CD4-positive, alpha-beta T cell treated with Interleukin-15 for 4 hours (primary cell): ENCODE results near the gene WDR91.
A peak's percentile ranks its signal among the peaks of the same experiment; 100 is the strongest.
"Not testable (repeated sequence)": the region's sequence is repeated elsewhere in the genome, so short reads cannot be mapped to it uniquely, and the experiment has no call there.

Experiments used
- DNase-seq: peaks from one replicate; pipeline ENCODE4 v3.0.0-alpha.2; 2020; ENCODE audit warnings: low spot score

Gene WDR91

DNA sequence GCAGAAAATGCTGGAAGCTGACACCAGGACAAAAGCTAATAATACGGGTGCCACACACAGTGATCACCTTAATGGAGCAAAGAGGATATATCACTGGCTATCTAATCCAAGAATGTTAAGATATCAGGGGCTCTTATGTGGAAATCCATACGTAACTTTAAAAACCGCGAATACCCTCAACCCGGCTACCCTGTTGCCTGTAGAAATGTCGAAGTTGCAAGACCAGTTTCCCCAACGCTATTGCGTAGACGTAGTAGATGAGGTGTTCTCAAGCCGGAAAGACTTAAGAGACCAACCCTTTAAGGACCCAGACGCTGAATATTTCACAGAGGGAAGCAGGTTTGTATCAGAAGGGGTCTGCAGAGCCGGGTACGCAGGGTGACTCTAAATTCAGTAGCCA, 33.0 kb downstream of the WDR91 start:
- DNase-seq, result no peak

DNA sequence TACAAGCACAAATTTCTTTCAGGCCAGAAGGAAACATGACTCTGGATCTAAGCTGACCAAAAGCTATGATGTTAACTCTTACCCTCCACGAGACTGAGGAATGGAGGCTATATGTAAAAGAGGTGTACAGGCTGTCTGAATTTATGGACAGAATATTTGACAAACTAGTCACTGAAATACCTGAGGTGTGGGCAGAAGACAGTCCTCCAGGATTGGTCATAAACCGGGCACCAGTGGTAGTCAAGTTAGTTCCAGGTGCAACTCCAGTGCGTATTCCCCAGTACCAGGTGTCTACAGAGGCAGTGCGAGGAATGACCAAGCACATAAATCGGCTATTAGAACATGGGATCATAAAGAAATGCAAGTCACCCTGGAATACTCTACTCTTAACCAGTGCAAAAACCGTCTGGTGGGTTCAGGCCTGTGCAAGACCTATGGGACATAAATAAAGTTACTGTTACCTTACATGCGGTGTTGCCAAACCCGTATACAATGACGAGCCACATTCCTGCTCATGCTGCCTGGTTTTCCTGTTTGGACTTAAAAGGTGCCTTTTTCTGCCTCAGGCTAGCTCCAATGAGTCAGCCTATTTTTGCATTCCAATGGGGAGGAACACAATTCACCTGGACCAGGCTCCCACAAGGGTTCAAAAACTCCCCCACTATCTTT, 34.2 kb downstream of the WDR91 start:
- DNase-seq, result no peak

DNA sequence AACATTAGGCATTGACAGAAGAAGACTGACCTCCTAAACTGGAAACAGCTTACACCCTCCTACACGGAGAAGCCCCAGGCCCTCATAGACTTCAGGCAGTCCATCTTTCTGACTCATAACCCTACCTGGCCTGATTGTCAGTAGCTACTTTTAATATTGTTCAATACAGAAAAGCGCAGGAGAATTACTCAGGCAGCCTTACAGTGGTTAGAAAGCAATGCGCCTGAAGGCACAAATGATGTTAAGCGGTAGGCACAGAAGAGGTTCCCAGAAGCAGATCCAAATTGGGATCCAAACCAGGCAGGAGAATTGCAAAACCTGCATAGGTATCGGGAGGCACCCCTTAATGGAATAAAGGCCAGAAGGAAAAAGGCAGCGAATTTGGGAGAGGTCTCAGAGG, 35.4 kb downstream of the WDR91 start:
- DNase-seq, result no peak

DNA sequence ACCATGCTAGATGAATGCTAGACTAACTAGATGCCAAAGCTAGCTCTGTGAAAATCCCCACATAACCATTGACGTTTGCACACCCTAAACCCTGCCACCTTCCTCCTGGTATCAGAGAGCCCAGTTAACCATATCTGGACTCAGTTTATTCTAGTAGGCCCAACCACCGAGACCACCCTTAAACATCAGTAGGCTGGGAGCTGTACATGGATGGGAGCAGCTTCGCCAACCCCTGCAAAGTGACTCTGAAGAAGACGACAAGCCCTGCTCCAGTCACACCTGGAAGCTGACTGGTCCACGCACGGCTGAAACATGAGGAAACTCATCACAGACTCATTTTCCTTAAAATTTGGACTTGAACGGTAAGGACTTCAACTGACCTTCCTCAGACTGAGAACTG, 36.4 kb downstream of the WDR91 start:
- DNase-seq, result no peak

DNA sequence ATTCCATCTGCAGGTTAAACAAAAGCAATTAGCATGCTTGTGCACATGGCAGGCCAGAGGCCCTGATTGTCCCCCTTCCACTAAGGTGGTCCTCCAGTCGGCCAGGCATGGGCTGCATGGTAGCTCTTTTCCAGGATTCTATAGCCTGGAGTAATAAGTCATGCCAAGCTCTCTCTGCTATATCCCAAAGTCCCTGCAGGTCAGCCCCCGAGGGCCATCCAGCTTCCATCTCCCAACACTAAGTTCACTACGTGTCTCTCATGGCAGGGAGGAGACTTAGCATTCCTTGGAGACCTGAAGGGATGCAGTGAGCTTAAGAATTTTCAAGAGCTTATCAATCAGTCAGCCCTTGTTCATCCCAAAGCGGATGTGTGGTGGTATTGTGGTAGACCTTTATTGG, 37.4 kb downstream of the WDR91 start:
- DNase-seq, result not testable (repeated sequence)

DNA sequence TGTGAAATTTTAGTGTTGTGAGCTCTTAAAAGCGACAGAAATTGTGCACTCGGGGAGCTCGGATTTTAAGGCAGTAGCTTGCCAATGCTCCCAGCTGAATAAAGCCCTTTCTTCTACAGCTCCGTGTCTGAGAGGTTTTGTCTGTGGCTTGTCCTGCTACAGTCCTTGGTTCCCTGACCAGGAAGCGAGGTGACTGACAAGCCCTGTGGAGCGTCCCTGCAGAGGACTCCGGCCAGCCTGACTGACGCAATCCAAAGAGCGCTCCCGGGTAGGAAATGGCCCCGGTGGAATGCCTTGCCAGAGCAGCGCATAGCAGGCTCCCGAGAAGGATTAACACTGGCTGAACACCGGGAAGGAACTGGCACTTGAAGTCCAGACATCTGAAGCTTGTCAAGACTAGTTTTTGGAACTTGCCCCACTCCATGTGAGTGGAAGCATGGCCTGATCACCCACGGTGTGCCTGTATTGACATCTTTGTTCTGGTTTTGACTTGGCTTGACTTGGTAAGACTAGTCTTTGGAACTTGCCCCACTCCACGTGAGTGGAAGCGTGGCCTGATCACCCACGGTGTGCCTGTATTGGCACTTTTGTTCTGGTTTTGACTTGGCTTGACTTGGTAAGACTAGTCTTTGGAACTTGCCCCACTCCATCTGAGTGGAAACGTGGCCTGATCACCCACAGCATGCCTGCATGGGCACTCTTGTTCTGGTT, 39.6 kb downstream of the WDR91 start:
- not testable (repeated sequence) for DNase-seq

DNA sequence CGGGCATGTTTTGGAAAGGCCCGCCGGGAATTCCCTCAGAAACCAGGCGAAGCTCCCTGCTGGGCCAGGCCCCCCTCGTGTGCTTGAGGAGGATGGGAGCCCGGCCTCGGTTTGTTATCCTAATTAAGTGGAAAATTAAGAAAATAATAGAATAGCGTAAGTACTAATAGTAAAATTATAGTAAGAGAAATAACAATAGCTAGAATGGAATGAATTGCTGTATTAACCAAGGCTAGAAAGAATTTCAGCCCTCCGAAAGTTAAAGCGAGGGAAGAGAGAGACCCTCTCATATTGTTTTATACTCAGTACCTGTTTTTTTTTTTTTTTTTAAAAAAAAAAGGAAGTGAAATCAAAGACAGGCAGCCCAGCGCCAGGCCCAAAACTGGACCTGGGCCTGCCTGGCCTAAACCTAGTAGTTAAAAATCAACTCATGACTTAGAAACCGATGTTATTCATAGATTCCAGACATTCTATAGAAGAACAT, 40.3 kb downstream of the WDR91 start:
- DNase-seq, result not testable (repeated sequence)

DNA sequence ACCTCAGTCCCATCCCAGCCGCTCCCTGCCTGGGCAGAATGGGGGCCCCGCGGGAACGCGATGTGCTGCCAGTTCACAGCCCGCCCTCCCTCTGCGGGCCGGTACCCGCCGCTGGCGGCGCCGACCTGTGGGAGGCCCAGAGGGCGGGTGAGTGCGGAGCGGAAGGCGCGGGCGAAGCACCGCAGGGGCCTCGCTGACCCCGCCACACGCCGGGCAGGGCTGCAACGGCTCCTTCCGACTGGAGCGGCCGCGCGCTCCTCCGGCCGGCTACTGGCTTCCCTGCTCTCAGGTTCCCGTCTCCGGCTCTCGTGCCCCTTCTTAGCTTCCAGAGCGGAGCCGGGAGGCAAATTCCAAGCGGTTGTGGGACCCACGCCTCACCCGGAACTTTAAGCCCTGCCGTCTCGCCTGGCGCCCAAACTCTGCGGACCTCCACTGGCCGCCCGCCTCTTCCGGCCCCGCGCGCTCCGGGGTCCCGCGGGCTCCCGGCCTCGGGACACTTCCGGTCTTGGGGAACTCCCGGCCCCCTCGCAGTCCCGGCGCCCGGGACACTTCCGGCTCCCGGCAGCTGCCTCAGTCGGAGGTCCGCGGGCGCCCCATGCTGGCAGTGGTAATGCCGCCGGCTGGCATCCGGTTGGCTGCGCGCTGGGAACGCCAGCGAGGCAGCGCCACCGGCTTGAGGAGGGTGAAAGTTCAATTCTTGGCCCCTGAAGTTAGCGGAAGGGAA, 40.9 kb downstream of the WDR91 start, which contains the start of gene CYREN:
CYREN (minus strand) TSS at position 434 of the 724 bp plus-strand sequence. CDS start 1,785 bp downstream, outside the sequence.
- peak; percentile 89 for DNase-seq

DNA sequence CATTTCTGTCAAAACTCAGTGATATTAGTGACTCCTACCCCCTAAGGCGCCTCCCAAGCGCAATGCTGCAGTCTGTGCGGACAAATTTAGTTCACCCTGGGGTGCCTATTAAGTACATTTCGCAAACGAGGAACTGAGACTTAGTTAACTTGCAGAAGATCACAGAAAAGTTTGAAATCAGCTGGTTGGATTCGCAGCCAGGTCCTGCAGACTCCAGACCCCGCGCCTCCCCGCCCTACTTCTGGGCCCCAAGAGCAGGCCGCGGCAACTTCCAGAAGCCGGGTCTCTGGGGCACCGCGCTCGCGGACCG, 41.4 kb downstream of the WDR91 start:
- DNase-seq, result no peak

DNA sequence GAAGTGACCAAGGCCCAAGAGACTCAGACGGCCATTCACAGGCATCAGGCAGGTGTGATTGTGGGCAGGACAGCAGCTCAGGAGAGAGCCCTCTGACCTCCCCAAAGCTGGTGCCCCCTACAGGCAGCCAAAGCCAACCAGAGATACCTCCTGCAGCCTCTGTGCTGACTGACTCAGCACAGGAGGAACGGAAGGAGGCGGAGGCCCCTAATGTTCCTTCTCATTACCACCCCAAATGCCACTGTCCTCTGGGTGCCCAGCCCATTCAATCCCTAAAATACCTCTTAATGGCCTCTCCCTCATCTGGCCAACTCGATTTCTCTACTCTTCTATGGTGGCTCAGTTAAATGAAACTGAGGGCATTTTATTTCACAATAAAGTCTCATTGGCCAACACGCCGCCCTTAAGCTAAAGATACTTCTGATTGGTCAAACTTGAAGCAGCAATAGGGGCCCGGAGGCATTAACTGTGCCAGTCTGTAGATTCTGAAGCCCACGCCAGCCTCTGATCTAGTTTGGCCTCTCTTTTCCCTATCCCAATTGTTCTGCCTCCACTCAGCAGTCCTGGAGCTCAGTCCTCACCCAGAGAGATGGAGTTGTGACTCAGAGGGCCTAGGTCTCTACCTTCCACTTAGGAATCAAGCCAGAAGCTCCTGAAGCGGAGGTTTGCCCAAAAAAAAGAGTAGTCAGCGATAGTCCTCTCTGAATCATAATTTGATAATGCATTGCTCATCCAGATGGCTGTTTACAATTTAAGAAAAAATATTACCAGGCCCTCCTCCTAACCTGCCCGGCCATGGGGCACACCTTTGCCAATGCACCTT, 42.0 kb downstream of the WDR91 start:
- peak; percentile 74 for DNase-seq

DNA sequence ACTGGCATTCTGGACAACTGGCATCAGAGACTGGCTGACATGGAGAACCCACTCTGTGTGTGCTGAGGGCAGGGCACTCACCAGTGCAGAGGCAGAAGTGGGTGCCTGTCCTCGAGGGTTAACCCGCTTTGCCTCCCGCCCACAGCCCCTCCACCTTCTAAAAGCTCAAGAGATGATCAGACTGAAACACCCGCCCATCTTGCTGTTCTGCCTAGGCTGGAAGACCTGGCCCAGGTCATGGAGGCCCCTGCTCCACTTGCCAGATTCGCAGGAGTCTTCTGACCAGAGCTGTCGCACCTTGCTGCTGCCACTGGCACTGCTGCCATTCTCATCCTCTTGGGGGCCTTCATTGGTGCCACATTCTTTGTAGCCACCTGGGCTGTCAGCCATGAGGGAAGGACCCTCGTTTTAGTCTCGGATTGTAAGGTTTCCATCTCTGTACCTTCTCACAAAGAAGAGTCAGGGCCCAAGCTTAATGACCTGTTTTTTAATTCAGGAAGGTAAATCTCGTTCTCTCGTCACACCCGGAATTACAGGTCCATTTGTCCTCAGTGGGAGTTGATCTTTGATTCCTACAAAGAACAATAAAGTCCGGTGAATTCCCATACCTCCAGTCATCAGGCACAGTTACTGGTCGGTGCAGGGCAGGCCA, 42.7 kb downstream of the WDR91 start:
- no peak for DNase-seq

DNA sequence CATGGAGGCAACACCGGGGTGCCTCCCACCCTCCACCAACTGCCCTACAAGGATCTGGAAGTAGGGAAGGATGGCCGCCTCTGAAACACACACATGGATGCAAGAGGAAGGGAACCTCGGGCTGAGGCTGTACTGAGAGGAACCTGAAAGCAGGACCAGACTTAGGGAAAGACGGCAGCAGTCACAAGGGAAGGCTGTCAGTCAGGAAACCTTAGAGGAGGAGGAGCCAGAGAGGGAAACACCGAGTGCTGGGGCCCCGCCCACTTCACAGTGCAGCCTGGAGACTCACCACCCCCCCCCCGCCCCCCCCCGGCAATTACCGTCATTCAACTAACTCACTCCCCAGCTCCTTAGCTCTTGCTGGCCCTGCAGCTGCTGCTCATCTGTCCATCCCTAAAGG, 43.3 kb downstream of the WDR91 start:
- peak; percentile 25 for DNase-seq

DNA sequence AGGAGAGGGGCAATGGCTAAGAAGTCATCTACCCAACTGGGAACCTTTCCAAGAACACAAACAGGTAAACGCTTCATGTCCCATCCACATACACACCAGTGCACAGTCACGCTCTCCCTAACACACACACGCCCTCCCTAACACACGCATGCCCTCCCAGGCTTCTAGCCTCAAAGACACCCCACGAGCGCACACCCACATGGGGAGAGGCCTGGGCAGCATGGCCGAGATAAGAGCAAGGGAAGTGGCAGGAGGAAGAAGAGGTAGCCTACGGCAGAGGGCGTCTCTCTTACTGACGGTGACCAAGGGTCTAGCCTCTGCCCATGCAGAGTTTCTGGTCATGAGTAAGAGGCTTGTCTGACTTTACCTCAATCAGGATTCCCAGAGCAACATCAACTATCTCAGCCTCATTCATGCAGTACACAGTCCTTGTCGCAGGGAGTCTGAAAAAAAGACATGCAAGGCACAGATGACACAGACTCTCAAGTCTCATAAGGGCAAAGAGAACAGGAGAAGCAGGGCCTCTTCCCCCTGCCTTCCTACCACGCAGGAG, 43.9 kb downstream of the WDR91 start:
- no peak for DNase-seq

DNA sequence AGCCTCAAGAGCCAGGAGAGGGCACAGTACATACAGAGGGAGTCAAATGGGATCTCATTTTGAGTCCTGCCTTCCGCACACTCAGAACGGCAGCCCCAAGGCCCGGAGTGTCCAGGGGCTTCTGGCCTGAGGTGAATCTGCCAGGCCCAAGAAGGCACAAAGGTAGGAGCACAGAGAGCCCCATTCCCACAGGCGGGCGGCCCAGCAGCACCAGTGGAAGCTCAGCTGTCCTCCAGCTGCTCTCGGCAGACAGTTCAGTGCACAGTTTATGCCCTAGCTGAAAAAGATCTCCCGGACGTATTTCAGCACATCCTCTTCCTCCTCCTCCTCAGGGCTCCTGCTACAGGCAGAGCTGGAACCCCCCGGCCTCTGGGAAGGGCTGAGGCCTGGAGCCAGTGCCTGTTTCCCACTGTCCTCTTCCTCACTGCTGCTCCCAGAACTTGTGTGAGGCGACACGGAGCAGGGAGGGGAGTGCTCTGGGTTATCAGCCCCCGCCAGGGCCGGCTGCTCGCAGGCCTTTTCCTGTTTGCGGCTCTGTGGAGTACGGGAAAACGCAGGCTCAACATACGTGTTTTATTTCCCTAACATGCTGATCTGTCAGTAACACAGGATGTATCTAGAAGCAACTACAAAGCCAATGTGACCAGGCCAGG, 44.9 kb downstream of the WDR91 start:
- DNase-seq, result no peak

DNA sequence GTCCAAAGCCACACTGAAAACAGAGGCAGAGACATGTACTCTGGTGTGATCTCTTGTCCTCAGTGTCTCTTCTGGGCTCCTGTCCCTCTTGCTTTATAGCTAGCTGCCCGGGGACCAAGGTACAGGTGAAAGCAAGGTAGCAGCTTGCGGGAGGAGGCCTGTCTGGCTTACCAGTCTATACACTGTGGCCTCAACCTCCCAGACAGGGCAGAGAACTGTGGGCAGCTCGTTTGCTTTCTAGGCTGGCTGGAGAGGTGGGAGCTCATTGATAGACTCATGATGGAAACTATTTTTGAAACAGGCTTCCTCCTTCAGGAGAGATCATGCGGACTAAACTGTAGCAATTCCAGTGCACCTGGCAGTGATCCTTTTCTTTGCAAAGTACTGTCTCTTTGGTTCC, 45.5 kb downstream of the WDR91 start:
- no peak for DNase-seq

DNA sequence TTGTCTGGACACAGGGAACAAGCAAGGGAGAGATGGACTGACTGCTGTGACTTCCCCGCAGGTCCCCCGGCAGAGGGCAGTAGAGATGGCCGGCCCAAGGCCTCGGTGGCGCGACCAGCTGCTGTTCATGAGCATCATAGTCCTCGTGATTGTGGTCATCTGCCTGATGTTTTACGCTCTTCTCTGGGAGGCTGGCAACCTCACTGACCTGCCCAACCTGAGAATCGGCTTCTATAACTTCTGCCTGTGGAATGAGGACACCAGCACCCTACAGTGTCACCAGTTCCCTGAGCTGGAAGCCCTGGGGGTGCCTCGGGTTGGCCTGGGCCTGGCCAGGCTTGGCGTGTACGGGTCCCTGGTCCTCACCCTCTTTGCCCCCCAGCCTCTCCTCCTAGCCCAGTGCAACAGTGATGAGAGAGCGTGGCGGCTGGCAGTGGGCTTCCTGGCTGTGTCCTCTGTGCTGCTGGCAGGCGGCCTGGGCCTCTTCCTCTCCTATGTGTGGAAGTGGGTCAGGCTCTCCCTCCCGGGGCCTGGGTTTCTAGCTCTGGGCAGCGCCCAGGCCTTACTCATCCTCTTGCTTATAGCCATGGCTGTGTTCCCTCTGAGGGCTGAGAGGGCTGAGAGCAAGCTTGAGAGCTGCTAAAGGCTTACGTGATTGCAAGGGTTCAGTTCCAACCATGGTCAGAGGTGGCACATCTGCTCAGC, 46.8 kb downstream of the WDR91 start:
- DNase-seq, result no peak

DNA sequence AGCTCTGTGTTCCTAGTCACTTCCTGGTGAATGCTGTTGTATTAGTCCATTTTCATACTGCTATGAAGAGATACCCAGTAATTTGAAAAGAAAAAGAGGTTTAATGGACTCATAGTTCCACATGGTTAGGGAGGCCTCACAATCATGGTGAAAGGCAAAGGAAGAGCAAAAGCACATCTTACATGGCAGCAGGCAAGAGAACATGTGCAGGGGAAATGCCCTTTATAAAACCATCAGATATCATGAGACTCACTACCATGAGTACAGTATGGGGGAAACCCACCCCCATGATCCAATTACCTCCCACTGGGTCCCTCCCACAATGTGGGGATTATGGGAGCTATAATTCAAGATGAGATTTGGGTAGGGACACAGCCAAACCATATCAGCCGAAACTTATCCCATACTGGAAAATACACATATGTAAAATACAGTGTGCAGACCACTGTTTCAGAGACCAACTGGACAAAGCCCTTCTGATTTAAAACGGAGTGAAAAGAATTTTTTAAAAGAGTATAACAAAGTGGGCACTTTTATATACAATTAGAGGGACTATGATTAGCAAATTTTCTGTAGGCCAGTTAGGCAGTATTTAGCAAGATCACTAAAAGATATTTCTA, 48.8 kb downstream of the WDR91 start:
- no peak for DNase-seq

DNA sequence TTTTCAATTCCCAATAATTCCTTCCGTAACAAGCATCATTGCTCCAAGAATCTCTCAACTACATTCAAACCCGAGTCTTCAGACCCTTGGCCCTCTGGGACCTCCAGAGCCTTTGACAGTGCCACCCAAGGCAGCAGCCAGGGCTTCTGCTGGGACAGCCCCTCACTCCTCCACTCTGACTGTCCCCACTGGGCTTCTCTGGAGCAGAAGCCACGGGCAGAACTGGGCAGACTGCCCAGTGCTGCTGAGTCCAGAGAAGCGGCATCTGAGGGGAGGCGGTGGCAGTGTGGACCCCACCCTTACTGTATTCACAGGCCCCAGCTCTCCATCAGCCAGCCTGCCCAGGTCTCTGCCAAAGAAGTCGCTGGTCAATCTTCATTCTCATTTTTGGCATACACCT, 49.7 kb downstream of the WDR91 start:
- no peak for DNase-seq

DNA sequence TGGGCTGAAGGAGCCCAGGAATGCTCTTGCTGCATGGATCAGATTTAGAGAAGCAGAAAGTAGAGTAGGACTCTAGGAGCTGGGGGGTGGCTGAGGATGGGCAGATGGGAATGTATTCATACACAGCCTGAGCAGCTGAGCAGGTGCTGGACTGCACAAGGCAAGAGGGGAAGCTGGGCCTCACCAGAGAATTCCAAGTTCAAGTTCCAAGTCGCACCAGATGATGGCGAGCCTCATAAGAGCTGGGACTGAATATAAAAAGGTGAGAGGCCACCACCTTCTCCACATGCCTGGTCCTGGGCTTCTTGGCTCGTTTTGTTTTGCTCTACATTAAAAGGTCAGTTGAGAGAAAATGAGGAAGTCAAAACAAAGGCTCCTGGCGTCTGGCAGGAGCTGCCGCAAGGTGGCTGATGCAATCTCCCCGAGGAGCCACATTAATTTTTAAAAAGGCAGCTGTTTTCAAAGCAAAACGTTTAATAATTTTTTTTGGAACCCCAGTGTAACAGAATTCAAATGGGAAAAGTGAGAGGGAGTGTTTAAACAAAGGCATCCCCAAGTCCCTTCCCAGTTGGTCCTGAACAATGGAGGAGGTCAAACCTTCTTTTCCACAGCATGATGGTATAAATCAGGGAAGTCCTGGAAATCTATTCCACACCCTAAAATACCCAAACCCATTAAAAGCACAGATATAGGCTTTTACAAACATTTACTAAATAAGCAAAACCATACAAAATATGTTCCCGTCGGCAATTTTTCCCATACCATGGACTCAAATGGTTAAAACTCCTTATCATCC, 50.3 kb downstream of the WDR91 start:
- no peak for DNase-seq
